COLO829 (cell line): ENCODE data around the gene GRIK4.

Experiments
- DNase-seq: peaks from one replicate; pipeline ENCODE4 v3.0.0; 2012; ENCODE audit warnings: low spot score

The GRIK4 gene

GRCh38 chr11:120635136-120635810 is 123.7 kb downstream of the GRIK4 start:
- no peak for DNase-seq

- no peak for DNase-seq
These were observed 125.6 kb downstream of the GRIK4 start for GRCh38 chr11:120637131-120637530.

DNA sequence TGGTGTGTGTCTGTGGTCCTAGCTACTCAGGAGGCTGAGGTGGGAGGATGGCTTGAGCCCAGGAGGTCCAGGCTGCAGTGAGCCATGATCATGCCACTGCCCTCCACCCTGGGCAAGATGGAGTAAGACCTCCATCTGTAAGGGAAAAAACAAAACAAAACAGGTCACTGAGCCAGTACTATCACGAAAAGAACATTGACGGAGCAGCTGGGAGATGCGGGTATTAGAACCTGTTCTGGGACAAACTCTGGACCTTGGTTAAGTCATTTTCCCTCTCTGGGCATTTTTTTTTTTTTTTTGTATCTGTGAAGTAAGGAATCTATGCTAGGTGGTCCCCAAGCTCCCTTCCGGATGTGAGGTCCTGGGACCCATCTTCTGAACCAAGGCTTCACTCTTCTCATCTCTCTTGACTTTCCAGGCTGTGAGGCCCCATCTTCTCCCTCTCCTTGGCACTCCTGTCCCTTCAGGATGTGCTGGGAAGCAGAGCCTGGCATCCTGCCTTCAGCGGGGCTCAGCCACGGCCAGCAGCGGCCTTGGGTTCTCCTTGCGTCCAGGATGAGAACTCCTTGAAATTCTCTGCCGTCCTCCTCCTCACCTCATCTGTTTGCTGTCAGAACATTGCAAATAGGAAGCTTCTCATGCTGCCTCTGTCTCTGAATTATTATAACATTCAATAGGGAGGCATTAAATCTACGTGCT is 130.8 kb downstream of the GRIK4 start:
- DNase-seq = no peak

GRCh38 chr11:120643284-120643683 is 131.7 kb downstream of the GRIK4 start:
- DNase-seq = no peak

- DNase-seq = no peak
These were observed 134.1 kb downstream of the GRIK4 start for GRCh38 chr11:120645639-120646038.

DNA sequence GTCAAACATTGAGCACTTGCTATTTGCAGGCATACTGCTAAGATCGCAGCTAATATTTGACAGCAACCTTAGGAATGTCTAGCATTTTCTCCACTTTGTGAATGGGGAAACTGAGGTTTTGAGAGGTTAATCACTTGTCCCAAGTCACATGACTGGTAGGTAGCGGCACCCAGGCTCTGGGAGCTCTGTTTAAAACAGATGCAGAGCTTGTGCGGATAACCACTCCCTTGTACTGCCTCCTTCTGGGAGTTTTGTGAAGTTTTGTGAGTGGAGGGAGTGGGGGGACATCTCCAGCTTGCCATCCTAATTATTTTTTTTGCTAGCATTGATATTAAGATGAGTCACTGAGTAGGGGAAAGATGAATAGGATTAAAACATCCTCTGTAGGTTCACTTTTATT is 134.7 kb downstream of the GRIK4 start:
- DNase-seq = no peak

DNA sequence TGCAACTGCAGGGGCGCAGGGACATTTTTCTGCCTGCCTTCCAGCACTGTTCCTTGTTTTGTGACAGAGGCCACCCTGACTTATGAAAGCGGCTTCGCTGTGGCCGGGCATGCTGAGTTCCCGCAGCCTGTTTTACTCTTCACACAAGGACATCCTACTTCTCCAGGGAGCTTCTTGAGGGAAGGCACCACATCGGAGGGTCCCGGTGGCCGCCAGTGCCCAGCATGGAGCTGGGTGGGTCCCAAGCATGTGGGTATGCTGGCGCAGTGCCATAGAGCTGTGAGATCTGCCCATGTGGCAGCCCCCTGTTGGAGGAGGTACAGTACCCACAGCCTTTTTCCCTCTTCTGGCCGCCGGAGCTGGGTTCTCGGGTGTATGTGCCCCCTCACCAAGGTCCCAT is 136.1 kb downstream of the GRIK4 start:
- no peak for DNase-seq

DNA sequence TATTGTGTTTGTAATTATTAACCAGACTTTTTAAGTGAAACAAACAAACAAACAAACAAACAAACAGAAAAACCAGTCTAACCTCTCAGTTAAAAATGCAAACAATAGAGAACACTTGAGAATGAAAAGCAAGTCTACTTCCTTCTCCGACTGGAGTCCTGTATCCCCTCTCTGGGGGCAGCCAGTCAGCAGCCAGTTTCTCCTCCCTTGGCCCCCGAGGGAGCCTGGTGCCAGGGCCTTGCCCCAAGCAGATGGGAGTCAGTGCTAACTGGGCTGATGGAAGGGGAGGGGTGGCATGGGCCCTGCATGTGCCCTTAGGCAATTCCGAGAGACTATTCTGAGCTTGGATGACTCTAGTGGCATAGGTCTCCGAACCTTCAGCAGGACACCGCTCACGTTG is 137.2 kb downstream of the GRIK4 start:
- no peak for DNase-seq

- DNase-seq = no peak
These were observed 137.8 kb downstream of the GRIK4 start for GRCh38 chr11:120649316-120649715.

DNA sequence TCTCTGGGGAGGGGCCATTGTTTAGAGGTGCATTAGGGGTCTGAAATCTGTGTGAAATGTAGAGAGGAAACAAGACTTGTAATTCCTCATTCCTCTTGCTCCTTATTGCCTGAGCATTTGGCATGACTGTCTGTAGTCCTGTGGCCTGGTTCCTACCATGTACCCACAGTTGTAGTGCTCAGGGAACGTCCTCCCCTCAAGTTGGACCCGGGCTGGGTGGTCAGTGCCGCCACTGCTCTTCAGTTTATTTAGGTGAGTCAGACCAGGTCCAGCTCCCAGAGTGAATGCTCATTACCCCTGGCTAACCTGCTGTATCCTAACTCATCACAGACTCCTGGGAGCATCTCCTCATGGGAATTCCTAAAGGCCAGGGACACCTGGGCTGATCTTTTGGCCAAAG is 139.8 kb downstream of the GRIK4 start:
- no peak for DNase-seq

DNA sequence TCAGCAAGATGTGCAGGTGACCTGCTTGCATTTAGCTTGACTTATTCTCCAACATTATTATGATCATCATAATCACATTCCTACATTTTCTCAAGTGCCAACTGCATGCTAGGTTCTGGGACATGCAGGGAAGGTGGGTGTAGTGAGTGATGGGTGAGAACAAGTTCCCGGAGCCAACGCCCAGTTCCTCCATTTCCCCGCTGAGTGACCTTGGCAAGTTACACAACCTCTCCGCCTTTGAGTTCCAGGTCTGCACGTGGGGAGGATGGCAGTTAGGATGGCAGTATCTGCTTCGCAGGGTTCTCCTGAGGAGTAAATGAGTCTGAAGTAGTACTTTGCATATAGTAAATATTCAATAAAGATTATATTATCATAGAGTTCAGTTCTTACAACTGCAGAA is 140.3 kb downstream of the GRIK4 start:
- DNase-seq = no peak

DNA sequence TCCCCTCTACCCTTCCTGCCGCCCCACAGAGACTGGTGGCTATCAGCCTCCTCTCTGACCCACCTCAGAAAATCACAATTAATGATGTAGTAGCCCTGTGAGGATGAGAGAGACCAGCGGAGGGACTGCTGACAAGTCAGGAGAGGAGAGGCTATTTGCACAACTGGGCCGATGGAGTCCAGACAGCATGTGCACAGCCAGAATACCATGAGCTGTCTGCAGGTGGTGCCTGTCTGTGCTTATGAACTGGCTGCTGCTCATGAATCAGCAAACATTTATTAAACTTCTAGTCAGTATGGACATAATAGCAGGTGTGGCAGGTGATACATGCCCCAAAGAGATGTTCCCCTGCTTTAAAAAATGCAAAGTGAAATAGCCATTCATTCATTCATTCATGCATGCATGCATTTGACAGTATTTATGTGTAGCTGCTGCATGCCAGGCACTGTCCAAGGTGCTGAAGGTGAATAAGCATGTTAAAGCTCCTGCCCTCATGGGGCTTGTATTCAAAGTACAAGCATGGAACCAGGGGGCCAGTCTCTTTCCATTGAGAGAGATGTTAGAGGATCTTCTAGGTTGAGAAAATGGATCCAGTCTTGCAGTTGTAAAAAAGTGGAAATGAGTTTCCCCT is 141.3 kb downstream of the GRIK4 start:
- DNase-seq = no peak

- no peak for DNase-seq
These were observed 144.0 kb downstream of the GRIK4 start for GRCh38 chr11:120655589-120655988.

GRCh38 chr11:120657306-120658070 is 145.9 kb downstream of the GRIK4 start:
- no peak for DNase-seq

DNA sequence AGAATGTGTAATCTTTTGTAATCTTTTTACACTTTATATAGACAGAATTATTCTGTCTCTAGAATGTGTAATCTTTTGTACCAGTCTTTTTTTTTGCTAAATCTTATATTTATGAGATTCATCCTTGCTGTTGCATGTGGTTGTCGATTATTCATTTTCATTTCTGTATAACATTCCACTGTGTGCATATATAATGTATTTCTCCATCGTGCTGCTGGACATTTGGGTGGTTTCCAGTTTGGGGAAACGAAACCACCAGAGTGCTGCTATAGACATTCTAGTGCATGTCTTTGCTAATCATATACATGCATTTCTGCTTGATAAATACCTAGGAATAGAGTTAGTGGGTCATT is 146.5 kb downstream of the GRIK4 start:
- no peak for DNase-seq

DNA sequence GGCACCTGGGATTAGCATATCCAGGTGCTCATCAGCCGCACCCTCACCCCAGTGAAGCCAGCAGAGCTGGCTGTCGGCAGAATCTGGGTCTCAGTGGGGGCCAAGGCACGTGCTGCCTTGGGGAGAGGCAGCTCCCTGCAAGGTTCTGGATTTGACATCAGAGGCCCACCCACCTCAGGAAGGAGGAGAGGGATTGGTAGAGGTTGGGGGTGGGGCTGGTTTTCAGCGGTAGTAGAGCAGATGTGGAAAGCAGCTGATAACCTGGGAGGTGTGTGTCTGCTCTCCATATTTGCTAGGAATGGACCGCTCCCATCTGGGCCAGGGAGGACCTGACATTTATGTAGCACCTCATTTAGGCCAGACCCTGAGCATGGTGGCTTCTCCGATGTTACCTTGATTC is 147.5 kb downstream of the GRIK4 start:
- DNase-seq = no peak

GRCh38 chr11:120660024-120660565 is 148.5 kb downstream of the GRIK4 start:
- DNase-seq = peak; percentile 32

DNA sequence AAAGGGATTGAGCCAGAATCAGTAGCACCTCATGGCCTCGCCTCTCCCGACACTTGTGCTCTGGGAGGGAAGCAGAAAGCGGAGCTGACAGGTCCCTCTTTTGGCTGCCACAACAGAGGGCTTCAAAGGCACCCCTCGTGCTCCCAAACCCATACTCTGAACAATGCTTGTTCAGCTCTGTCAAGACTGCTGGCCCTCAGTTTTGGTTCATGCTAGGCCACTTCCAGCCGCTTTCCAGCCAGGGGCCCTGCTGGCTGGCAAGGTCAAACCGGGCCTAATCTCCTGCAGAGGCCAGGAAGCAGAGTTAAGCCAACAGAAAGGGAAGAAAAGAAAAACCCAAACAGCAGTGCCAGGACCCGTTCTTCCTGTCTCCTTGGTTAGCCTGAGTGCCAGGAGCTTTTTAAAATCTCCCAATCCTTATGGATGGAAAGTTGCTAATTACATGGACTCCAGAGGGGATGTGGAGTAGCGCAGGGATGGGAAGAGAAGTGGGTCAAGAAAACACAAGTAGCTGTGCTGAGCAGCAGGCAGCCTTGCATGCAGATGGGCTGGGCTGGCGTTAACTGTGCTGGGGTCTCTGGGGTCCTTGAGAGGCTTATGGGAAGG is 150.6 kb downstream of the GRIK4 start:
- DNase-seq = no peak

DNA sequence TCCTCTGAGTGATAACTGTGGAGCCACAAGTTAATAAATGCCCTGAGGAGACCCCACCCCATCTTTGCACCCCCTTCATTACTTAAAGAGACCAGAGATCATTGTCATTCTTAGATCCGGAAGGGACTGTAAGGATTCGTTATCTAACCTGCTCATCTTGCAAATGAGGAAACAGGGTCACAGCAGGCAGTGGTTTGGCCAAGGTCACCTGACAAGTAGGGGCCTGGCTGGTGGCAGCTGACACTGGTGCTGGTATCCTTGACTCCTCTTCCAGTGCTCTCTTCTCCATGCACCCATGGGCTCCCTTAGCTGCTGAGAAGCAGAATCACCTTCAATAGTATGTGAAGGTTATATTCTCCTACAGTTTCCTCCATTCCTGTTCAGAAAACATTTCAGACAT is 151.6 kb downstream of the GRIK4 start:
- no peak for DNase-seq

- DNase-seq = no peak
These were observed 154.6 kb downstream of the GRIK4 start for GRCh38 chr11:120666121-120666639.

DNA sequence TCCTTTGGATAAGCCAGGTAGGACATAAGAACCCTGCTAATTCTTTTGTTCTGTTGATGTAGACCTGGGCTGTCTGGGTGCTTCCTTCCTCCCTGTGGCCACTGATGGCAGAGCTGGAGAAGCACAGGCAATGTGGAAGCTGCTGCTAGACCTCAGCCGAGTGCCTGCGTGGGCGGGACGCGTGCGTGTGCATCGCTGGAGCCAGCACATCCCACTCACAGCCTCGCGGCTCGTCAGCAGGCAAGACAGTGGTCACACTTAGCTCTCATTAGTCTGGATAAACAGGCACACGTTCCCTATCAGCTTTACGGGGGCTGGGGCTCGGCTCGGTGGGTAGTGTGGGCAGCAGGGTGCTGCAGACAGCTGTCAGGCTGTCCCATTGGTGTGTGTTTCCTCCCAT is 155.7 kb downstream of the GRIK4 start:
- DNase-seq = peak; percentile 18

GRCh38 chr11:120667934-120668333 is 156.4 kb downstream of the GRIK4 start:
- no peak for DNase-seq
